Esophagus (tissue), 2 donors: ENCODE data around the gene IL3. TPM values are rescaled to one million over a fixed set of nuclear protein-coding genes. Genes with fewer than 3 reads are reported as not detected.

Source experiments
- H3K27ac ChIP-seq, 2 donors: one replicate each; pipeline ENCODE4 v1.5.1; 2013; ENCODE audit warnings: low read depth in 2 of 2, mild to moderate bottlenecking in 2 of 2, inconsistent platforms in 1 of 2, low read length in 1 of 2, moderate library complexity in 1 of 2
- H3K27me3 ChIP-seq, 2 donors: one replicate each; pipeline ENCODE4 v1.6.1; 2013; ENCODE audit warnings: low read length in 2 of 2, control low read depth in 1 of 2, mild to moderate bottlenecking in 1 of 2; ENCODE audit not compliant: insufficient read depth in 2 of 2, control insufficient read depth in 1 of 2
- H3K36me3 ChIP-seq, 2 donors: one replicate each; pipeline ENCODE4 v1.6.1; 2013; ENCODE audit warnings: low read length in 1 of 2; ENCODE audit not compliant: control insufficient read depth in 2 of 2, insufficient read depth in 2 of 2
- H3K4me1 ChIP-seq, 2 donors: one replicate each; pipeline ENCODE4 v1.6.1; 2013; ENCODE audit warnings: low read length in 1 of 2; ENCODE audit not compliant: control insufficient read depth in 2 of 2, insufficient read depth in 2 of 2
- H3K4me3 ChIP-seq, 2 donors: one replicate each; pipeline ENCODE4 v1.5.1; 2013; ENCODE audit warnings: low read length in 2 of 2, mild to moderate bottlenecking in 2 of 2, low read depth in 1 of 2, moderate library complexity in 1 of 2
- H3K9me3 ChIP-seq, 2 donors: one replicate each; pipeline ENCODE4 v1.6.1; 2013; ENCODE audit warnings: mild to moderate bottlenecking in 2 of 2, low read depth in 1 of 2, low read length in 1 of 2, moderate library complexity in 1 of 2; ENCODE audit not compliant: control insufficient read depth in 2 of 2, insufficient read depth in 1 of 2
- WGBS, 2 donors: extraction: QIAGEN DNeasy Blood & Tissue Kit; methylation state at CpG; one replicate each; pipeline ENCODE4 v1.1.7; 2013; 5-methylcytosine and 5-hydroxymethylcytosine counted together
- polyA plus RNA-seq, 2 donors: library from polyadenylated mRNA; stranded (reverse); fragments of 200-250 nt; gene quantifications; one replicate each; pipeline ENCODE4 v1.2.3, GENCODE V29; 2013
- donor health status: healthy with polysubstance abuse.
- donor health status: Bipolar disorder and iron deficiency.

Gene IL3
- polyA plus RNA-seq, 2 donors: not detected

DNA sequence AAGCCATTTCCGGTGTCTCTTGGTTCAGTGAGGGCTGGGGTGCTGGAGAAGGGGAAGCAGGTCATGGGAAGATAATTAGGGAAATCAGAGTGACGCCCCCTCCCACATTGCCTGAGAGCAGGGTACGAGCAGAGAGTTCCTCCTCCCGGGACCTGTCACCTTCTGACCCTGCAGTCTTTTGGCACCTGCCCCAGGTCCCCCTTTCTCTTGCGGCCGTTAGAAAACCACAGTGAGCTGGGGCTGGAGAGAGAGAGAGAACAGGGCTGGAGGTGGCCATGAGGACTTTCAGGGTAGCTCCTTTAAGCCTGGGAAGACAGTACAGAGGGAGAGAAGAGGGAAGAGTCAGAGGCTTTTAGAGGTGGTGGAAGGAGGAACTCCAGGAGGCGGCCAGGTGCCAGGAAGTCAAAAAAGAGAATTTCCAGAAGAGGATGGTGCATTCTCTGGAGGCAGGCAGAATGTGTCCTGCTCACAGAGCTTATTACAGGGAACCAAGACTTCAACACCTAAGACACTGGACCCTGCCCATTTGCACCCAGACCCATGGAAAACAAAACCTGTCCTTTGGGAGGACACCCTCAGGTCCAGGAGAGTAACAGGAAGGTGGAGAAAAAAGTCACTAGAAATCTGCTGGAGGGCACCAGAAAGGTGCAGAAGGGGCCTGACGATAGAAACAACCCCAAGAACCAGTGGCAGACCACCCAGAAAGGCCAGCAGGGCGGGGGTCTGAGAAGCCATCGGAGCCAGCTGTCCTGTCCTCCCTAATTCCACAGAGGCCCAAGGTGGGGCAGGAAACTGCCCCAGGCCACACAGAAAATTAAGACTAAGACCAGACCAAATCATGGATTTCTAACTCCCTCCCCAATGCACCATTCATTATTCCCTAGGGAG is 42.5 kb upstream of the IL3 start:
- Histone ChIP-seq H3K36me3 (no peaks in the 10 kb centered on the region), H3K9me3 (no peaks in the 10 kb centered on the region), H3K4me1 (peaks cover 0 to 2% of the 10 kb centered on the region in 2 donors), H3K4me3 (no peak overlapping the region), H3K27ac (no peak overlapping the region), H3K27me3 (no peaks in the 10 kb centered on the region)
- 35 to 39% methylated on average over 10 of the region's 10 CpGs for WGBS, 2 donors

DNA sequence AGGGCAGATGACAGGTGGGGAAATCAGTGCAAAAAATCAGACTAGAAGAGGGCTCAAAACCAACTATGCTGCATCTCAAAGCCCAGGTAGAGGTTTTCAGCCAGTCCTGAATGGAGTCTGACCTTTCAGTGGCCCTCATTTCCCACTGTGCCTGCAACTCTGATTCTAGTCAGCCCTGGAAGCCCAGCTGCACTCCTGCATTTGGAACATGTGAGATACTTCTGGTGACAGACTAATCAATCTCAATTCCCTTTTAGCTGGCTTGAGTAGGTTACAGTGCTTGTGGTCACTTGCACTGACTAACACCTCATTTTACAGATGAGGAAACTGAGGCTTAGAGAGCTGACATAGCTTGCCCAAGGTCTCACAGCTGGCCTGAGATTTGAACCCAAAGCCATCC is 41.1 kb upstream of the IL3 start:
- no peak overlapping the region for H3K27ac ChIP-seq
- peaks cover 0 to 2% of the 10 kb centered on the region in 2 donors for H3K4me1 ChIP-seq
- H3K4me3 ChIP-seq: no peak overlapping the region
- H3K36me3 ChIP-seq: no peaks in the 10 kb centered on the region
- H3K27me3 ChIP-seq: no peaks in the 10 kb centered on the region
- peaks cover 0 to 2% of the 10 kb centered on the region in 2 donors for H3K9me3 ChIP-seq

DNA sequence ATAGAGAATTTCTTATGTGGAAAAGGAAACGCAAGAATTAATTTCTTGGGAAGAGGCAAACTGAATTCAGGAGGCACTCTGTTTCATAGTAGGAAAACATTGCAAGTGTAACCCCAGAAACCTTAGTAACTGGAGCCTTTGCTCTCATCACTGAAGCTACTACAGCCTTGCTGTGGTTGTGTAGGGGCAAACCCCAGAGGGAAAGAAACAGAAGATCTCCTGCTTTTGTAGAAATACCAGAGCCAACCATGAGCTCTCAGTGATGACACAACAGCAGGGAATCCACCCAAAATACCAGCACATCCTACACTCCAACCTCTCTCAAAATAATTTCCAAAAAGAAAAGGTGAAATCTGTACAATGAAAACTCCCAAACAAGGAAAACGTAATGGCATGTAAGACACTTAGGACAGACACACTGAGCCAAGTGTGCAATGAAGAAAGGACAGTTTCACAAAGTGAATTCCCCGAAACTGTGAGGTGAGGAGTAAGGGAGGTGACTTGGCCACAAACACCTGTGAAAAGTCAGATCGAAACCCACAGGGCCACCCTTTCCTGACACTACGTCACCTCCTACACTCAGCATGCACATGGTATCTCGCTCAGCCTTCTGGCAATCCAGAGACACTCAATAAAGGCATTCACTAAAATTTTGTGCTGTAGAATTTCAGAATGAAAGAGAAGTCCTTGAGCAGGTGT is 40.4 kb upstream of the IL3 start:
- 72 to 78% methylated on average over 6 of the region's 6 CpGs for WGBS, 2 donors
- H3K4me1 ChIP-seq: peaks cover 0 to 2% of the 10 kb centered on the region in 2 donors
- peaks cover 0 to 2% of the 10 kb centered on the region in 2 donors for H3K9me3 ChIP-seq
- no peaks in the 10 kb centered on the region for H3K36me3 ChIP-seq
- no peak overlapping the region for H3K27ac ChIP-seq
- H3K4me3 ChIP-seq: no peak overlapping the region
- H3K27me3 ChIP-seq: no peaks in the 10 kb centered on the region

DNA sequence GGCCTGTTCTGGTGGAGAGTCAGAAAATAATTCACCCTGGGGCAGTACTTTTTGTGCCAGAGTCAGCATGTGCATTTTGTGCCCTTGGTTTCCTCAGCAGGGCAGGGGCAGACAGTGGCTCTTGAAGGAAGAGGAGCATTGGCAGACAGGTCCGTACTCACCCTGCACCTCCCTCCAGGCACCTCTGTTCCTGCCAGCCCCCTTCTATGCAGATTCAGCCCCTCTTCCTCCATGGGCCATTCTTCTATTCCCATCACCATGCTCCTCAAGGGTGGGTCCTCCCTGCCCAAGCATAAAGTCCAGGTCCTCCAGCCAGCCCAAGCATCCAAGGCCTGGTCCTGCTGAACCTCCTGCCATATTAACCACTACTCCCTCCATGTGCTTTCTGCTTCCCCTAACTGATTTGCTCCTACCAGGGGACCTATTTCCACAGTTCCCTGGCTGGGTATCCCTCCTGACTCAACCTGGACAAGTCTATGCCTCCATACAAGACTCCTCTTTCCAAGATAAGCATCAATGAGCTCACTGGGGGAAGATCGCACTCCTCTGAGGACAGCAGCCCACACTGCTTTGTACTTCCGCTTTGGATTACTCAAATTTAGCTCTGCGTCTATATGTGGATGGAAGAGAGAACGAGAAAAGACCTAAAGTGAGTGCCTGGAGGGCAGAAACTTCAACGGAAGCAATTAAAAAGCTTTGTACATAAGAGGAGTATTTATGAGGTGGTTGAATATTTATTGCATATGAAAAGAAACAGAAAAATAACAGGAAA is 39.7 kb upstream of the IL3 start:
- Histone ChIP-seq H3K4me1 (peaks cover 0 to 2% of the 10 kb centered on the region in 2 donors), H3K36me3 (no peaks in the 10 kb centered on the region), H3K4me3 (no peak overlapping the region), H3K27me3 (no peaks in the 10 kb centered on the region), H3K9me3 (peaks cover 0 to 2% of the 10 kb centered on the region in 2 donors), H3K27ac (no peak overlapping the region)
- 75 to 83% methylated on average over 6 of the region's 6 CpGs for WGBS, 2 donors

DNA sequence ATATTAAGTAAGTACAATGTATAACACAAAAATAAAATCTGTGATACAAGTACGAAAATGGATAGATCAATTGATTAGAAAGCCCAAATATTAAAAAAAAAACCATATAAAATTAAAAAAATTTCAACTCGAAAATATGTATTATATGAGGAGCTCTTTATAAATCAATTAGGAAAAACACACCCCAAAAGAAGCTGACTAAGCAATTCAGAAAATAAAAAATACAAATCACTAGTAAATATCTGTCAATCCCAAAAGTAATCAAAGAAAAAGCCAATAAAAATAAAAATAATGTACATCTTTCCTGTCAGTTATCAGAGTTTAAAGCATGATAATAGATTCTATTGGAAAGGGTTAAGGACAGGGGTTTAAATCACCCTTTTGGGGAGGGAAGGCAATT is 38.8 kb upstream of the IL3 start:
- Histone ChIP-seq H3K4me1 (peaks cover 0 to 2% of the 10 kb centered on the region in 2 donors), H3K4me3 (no peak overlapping the region), H3K36me3 (no peaks in the 10 kb centered on the region), H3K27me3 (no peaks in the 10 kb centered on the region), H3K27ac (no peak overlapping the region), H3K9me3 (peaks cover 0 to 2% of the 10 kb centered on the region in 2 donors)
- WGBS, 2 donors: 73% methylated on average over 2 of the region's 2 CpGs

DNA sequence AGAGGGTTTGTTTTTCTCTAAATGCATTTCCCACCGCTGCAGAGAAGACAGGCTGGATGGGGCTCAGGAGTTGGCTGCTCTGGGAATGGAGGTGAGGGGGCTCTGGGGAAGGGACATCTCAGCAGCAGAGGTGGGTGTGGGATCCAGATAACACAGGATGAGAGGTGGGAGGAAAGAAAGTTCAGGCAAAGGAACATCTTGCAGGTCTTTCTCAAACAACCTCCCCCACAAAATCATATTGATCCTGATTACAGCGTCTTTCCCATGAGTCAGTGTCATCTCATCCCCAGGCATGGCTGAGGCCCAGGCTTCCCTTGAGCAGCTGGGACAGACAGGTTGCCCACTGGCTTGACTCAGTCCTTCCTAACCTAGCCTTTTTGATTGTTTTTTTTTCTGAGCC is 37.7 kb upstream of the IL3 start:
- Histone ChIP-seq H3K27ac (no peak overlapping the region), H3K9me3 (peaks cover 0 to 2% of the 10 kb centered on the region in 2 donors), H3K36me3 (no peaks in the 10 kb centered on the region), H3K4me3 (no peak overlapping the region), H3K27me3 (no peaks in the 10 kb centered on the region), H3K4me1 (peaks cover 0 to 2% of the 10 kb centered on the region in 2 donors)
- WGBS, 2 donors: 66 to 75% methylated on average over 2 of the region's 2 CpGs

DNA sequence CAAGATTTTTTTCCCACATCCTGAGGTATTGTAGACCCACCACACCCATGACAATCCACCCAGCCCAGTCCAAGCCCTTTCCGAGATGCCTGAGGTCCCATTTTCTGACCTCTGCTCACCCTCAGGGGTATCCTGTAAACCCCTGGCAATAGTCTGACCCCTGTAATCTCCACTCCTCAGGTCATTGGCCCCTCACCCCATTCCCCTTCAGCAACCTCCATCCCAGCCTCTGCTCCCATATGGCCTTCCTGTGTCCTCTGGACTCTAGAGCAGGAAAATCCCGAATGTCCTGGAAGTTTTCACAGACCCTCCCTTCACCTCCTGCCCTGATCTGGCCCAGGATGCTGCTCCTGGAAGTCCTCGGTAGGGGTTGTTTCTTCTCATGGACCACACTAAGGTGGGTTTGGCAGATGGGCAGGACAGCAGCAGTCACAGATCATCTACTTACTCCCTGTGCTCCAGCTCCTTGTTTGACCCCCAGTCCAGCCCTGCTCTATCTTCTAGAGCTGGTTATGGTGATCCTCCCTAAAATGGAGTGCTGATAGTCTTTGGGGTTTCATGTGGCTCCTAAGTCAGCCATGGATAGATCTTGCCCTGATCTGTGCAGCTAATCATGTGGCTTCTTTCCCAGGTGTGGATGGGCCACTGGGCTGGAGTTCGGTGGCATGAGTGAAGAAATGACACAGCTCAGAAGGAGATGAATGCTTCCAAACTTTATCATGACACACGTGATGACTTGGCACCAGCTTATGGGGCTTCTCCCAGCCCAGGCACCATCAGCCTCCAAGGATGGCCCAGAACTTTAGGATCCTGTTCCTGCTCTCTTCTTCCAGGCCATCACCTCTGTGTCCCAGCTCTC is 37.0 kb upstream of the IL3 start:
- H3K9me3 ChIP-seq: peaks cover 0 to 2% of the 10 kb centered on the region in 2 donors
- peaks cover 0 to 2% of the 10 kb centered on the region in 2 donors for H3K4me1 ChIP-seq
- 69 to 74% methylated on average over 5 of the region's 5 CpGs for WGBS, 2 donors
- no peak overlapping the region for H3K27ac ChIP-seq
- H3K27me3 ChIP-seq: no peaks in the 10 kb centered on the region
- no peaks in the 10 kb centered on the region for H3K36me3 ChIP-seq
- no peak overlapping the region for H3K4me3 ChIP-seq

DNA sequence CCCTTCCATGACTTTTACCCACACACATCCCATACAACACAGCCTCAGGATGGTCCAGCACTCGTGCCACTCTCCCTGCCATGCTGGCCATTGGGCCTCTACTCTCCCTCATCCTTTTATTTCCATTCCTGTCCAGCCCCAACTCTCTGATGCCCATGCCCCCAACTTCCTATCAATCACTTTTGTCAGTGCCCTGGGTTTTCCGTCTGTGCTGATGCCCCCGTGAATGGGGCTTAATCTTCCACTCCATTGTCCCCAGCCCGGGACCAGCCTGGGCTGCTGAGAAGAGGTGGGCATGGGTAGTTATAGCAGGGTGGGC is 36.4 kb upstream of the IL3 start:
- H3K4me3 ChIP-seq: no peak overlapping the region
- no peaks in the 10 kb centered on the region for H3K27me3 ChIP-seq
- peaks cover 0 to 2% of the 10 kb centered on the region in 2 donors for H3K4me1 ChIP-seq
- peaks cover 0 to 2% of the 10 kb centered on the region in 2 donors for H3K9me3 ChIP-seq
- H3K27ac ChIP-seq: no peak overlapping the region
- no peaks in the 10 kb centered on the region for H3K36me3 ChIP-seq
- WGBS, 2 donors: 67 to 85% methylated on average over 4 of the region's 4 CpGs
